ENCODE data around the gene NGEF. TPM values are rescaled to one million over a fixed set of nuclear protein-coding genes. Genes with fewer than 3 reads are reported as not detected.

NGEF gene
- total and polyA plus RNA-seq, 10 of the 15 experiments (the other 5 are each of a cell fraction or from before 2014, with no cell fraction given) = 0.12 TPM; not detected in 9

DNA sequence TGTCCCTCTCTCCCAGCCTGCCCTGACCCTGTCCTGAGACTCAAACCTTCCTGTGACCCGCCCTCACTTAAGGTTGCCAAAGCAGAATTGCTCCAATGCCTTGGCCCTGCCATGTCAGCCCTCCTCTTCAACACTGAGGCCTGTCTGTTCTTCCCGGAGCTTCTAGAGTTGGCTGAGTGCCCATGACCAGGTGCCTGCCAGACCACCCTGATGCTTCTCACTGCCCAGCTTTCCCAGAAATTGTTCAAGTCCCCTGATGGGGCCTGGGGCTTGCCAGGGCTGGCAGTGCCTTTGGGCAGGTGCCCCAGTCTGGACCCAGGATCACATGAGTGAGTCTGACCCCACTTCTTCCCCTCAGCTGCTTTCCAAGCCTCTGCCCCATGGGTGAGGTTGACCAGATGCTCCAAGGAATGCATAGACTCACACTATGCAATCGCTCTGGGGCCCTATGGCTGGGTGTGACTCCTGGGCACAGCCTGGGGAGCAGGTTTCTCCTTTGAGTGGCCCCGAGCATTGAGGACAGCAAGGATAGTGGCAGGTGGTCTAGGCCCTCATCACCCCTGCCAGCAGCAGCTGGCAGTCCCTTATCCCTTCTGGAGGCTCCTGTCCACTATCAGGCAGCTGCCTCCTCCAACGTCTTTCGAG lies 44.0 kb upstream of the NGEF start (continued):
- TF ChIP-seq, protein P1, sequence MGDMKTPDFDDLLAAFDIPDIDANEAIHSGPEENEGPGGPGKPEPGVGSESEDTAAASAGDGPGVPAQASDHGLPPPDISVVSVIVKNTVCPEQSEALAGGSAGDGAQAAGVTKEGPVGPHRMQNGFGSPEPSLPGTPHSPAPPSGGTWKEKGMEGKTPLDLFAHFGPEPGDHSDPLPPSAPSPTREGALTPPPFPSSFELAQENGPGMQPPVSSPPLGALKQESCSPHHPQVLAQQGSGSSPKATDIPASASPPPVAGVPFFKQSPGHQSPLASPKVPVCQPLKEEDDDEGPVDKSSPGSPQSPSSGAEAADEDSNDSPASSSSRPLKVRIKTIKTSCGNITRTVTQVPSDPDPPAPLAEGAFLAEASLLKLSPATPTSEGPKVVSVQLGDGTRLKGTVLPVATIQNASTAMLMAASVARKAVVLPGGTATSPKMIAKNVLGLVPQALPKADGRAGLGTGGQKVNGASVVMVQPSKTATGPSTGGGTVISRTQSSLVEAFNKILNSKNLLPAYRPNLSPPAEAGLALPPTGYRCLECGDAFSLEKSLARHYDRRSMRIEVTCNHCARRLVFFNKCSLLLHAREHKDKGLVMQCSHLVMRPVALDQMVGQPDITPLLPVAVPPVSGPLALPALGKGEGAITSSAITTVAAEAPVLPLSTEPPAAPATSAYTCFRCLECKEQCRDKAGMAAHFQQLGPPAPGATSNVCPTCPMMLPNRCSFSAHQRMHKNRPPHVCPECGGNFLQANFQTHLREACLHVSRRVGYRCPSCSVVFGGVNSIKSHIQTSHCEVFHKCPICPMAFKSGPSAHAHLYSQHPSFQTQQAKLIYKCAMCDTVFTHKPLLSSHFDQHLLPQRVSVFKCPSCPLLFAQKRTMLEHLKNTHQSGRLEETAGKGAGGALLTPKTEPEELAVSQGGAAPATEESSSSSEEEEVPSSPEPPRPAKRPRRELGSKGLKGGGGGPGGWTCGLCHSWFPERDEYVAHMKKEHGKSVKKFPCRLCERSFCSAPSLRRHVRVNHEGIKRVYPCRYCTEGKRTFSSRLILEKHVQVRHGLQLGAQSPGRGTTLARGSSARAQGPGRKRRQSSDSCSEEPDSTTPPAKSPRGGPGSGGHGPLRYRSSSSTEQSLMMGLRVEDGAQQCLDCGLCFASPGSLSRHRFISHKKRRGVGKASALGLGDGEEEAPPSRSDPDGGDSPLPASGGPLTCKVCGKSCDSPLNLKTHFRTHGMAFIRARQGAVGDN (IDR thresholded peaks at IDR 0.05) = no peak

DNA sequence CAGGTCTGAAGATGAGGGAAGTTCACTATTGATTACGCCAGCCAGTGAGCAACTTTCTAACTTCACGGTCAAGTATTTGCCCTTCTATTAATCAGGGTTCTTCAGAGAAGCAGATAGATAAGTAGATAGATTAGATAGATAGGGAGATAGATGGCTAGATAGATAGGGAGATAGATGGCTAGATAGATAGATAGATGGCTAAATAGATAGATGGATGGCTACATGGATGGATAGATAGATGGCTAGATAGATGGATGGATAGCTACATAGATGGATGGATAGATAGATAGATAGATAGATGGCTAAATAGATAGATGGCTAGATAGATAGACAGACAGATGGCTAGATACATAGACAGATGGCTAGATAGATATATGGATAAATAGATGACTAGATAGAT lies 42.3 kb upstream of the NGEF start:
- no peak for FAIRE-seq
- in situ Hi-C loops (cut with MboI) = no loop called here
- TF ChIP-seq SREBF1 (IDR thresholded peaks at IDR 0.05; ENCODE audit: low read length) (no peak), RUNX3 (IDR thresholded peaks at IDR 0.05; ENCODE audit: low read length) (no peak), SMARCA5 (IDR thresholded peaks at IDR 0.05) (no peak), NFXL1 (IDR thresholded peaks at IDR 0.05; ENCODE audit: borderline replicate concordance) (no peak), ZNF622 (IDR thresholded peaks at IDR 0.05) (no peak), BCL11A (IDR thresholded peaks at IDR 0.05; ENCODE audit: low read depth, low read length) (no peak), SREBF2 (IDR thresholded peaks at IDR 0.05; ENCODE audit: low read length) (no peak), ATF7 (IDR thresholded peaks at IDR 0.05; ENCODE audit: low read depth) (no peak), SP1 (IDR thresholded peaks at IDR 0.05; ENCODE audit: low read depth, low read length) (no peak), CHD2 (IDR thresholded peaks at IDR 0.05; ENCODE audit: borderline replicate concordance, low read depth, low read length) (no peak), SIX5 (IDR thresholded peaks at IDR 0.05; ENCODE audit: low read depth, low read length, severe bottlenecking) (no peak), ZNF384 (IDR thresholded peaks at IDR 0.05; ENCODE audit: borderline replicate concordance, low read depth, low read length) (no peak)
- TF ChIP-seq, protein P2, sequence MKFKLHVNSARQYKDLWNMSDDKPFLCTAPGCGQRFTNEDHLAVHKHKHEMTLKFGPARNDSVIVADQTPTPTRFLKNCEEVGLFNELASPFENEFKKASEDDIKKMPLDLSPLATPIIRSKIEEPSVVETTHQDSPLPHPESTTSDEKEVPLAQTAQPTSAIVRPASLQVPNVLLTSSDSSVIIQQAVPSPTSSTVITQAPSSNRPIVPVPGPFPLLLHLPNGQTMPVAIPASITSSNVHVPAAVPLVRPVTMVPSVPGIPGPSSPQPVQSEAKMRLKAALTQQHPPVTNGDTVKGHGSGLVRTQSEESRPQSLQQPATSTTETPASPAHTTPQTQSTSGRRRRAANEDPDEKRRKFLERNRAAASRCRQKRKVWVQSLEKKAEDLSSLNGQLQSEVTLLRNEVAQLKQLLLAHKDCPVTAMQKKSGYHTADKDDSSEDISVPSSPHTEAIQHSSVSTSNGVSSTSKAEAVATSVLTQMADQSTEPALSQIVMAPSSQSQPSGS (IDR thresholded peaks at IDR 0.05; ENCODE audit: low read length) = no peak
- TF ChIP-seq, protein P3, sequence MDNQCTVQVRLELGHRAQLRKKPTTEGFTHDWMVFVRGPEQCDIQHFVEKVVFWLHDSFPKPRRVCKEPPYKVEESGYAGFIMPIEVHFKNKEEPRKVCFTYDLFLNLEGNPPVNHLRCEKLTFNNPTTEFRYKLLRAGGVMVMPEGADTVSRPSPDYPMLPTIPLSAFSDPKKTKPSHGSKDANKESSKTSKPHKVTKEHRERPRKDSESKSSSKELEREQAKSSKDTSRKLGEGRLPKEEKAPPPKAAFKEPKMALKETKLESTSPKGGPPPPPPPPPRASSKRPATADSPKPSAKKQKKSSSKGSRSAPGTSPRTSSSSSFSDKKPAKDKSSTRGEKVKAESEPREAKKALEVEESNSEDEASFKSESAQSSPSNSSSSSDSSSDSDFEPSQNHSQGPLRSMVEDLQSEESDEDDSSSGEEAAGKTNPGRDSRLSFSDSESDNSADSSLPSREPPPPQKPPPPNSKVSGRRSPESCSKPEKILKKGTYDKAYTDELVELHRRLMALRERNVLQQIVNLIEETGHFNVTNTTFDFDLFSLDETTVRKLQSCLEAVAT (IDR thresholded peaks at IDR 0.05) = no peak

More for the DNA sequence above, 42.3 kb upstream of the NGEF start:
- no TSS peak for BruUV-seq (replicated peaks)
- no peak overlapping the region for H3K27ac ChIP-seq (ENCODE audit: control insufficient read depth, insufficient read depth)
- H3K4me3 ChIP-seq = no peak overlapping the region
- ATAC-seq (no peak), DNase-seq (ENCODE audit: low read depth, low spot score) (no peak)
- peaks cover 10% of the 10 kb centered on the region for H3K79me2 ChIP-seq (ENCODE audit: control insufficient read depth, insufficient read depth, low read length)
- intact Hi-C loops (cut with micrococcal nuclease; ENCODE audit: unreplicated experiment) = no loop called here
- no peak overlapping the region for H3K9ac ChIP-seq (ENCODE audit: control insufficient read depth, insufficient read depth, low read length)
- WGBS (ENCODE audit: insufficient coverage, insufficient replicate concordance, low lambda C conversion rate, missing lambda C conversion rate) = 87% methylated on average over 2 of the region's 2 CpGs
- no peak overlapping the region for H2AFZ ChIP-seq (ENCODE audit: control insufficient read depth, low read depth, low read length)
- ChIA-PET SMC1A (ENCODE audit: uncharacterized antibody, unreplicated experiment) (interaction anchor here (0.7 to 2.4 kb wide), 6 partner anchors 45 to 246 kb away, joined by 3 to 10 read pairs (median 4); no protein-coding TSS in a partner anchor), POLR2A (no interaction called here), RAD21 (ENCODE audit: unreplicated experiment) (interaction anchor here (1.0 to 2.2 kb wide), 4 partner anchors 9 to 245 kb away, joined by 3 to 7 read pairs (median 4); no protein-coding TSS in a partner anchor), CTCF (interaction anchor here (1.0 to 5.1 kb wide), 18 partner anchors 11 to 297 kb away, joined by 4 to 37 read pairs (median 12); partner anchors contain the start of gene ATG16L1)
- no peaks in the 10 kb centered on the region for H4K20me1 ChIP-seq (ENCODE audit: control insufficient read depth, insufficient read depth)
- no peaks in the 10 kb centered on the region for H3K36me3 ChIP-seq (ENCODE audit: control insufficient read depth in 2 of 2, insufficient read depth in 2 of 2, low read length in 1 of 2)
- H3K4me2 ChIP-seq (ENCODE audit: control insufficient read depth, insufficient read depth) = no peak overlapping the region
- H3K9me3 ChIP-seq (replicated peaks; ENCODE audit: control insufficient read depth, insufficient read depth, low read length) = no peaks in the 10 kb centered on the region
- H3K4me1 ChIP-seq (ENCODE audit: control insufficient read depth, insufficient read depth, low read length) = peaks cover 11% of the 10 kb centered on the region
- H3K27me3 ChIP-seq (replicated peaks in 1 of 2; ENCODE audit: control insufficient read depth in 2 of 2, insufficient read depth in 2 of 2, low read length in 1 of 2) = no peaks in the 10 kb centered on the region
